Natural killer cell (primary cell): Measurements from ENCODE around the gene FURIN. TPM values are rescaled to one million over a fixed set of nuclear protein-coding genes. Genes with fewer than 3 reads are reported as not detected.

Source experiments
- ATAC-seq, 3 donors: fragments of 150-1000 bp in 2 of 3; fragments of 200-7000 bp in 1 of 3; cut with Tn5 transposase; 1 replicate in 1 of 3; 2 replicates in 2 of 3; pipeline ENCODE4 v1.10.0; 2021; ENCODE audit warnings: mild to moderate bottlenecking in 2 of 3, moderate library complexity in 2 of 3
- DNase-seq, 2 donors: peaks; one replicate each; pipeline versions ENCODE4 v3.0.0 to v3.0.0-alpha.2; 2013 to 2021; ENCODE audit warnings: mixed read lengths in 1 of 2
- H3K27ac ChIP-seq: one replicate; pipeline ENCODE4 v1.5.1; 2013; ENCODE audit warnings: mild to moderate bottlenecking, low read length
- H3K27me3 ChIP-seq: one replicate; pipeline ENCODE4 v1.6.1; 2013; ENCODE audit warnings: low read length; ENCODE audit not compliant: control insufficient read depth, insufficient read depth
- H3K36me3 ChIP-seq: one replicate; pipeline ENCODE4 v1.6.1; 2013; ENCODE audit warnings: low read length; ENCODE audit not compliant: control insufficient read depth, insufficient read depth
- H3K4me1 ChIP-seq: one replicate; pipeline ENCODE4 v1.6.1; 2013; ENCODE audit warnings: low read length; ENCODE audit not compliant: control insufficient read depth, insufficient read depth
- H3K4me3 ChIP-seq: one replicate; pipeline ENCODE4 v1.5.1; 2013; ENCODE audit warnings: low read length
- H3K9me3 ChIP-seq: one replicate; pipeline ENCODE4 v1.6.1; 2013; ENCODE audit warnings: low read length; ENCODE audit not compliant: control insufficient read depth, insufficient read depth
- H3K27ac Mint-ChIP-seq, 2 donors: one replicate each; pipeline ENCODE4 v1.8.0; 2022; ENCODE audit warnings: mild to moderate bottlenecking in 2 of 2, mixed read lengths in 2 of 2, moderate library complexity in 1 of 2
- H3K27me3 Mint-ChIP-seq, 2 donors: one replicate each; pipeline ENCODE4 v1.8.0; 2022; ENCODE audit warnings: low read depth in 2 of 2, mixed read lengths in 2 of 2
- H3K36me3 Mint-ChIP-seq: one replicate; pipeline ENCODE4 v1.8.0; 2022; ENCODE audit warnings: mixed read lengths
- H3K4me1 Mint-ChIP-seq, 2 donors: one replicate each; pipeline ENCODE4 v1.8.0; 2022; ENCODE audit warnings: mixed read lengths in 2 of 2
- H3K4me3 Mint-ChIP-seq: one replicate; pipeline ENCODE4 v1.8.0; 2022; ENCODE audit warnings: mild to moderate bottlenecking, moderate library complexity, mixed read lengths
- H3K9me3 Mint-ChIP-seq, 2 donors: one replicate each; pipeline ENCODE4 v1.8.0; 2022; ENCODE audit warnings: mixed read lengths in 2 of 2
- CTCF ChIP-seq: fragments of 200-600 bp; IDR thresholded peaks from one replicate; pipeline ENCODE4 v1.8.0; 2022; ENCODE audit warnings: antibody characterized with exemption
- WGBS: methylation state at CpG from one replicate; pipeline ENCODE4 v1.1.7; 2013; ENCODE audit warnings: missing lambda C conversion rate; ENCODE audit not compliant: insufficient coverage; 5-methylcytosine and 5-hydroxymethylcytosine counted together
- intact Hi-C: fragments of 100-400 bp; cut with micrococcal nuclease; formaldehyde crosslinking; loops from one replicate; pipeline ENCODE4 v1.14.2; 2022
- total RNA-seq, 4 donors: library from RNA; stranded (reverse); fragments of 120-200 nt in 1 of 4; gene quantifications; one replicate each; pipeline versions ENCODE4 v1.2.3 to v1.2.4, GENCODE V29; 2013 to 2022

The FURIN gene
- total RNA-seq, 3 donors from 2014 or later (not counting 1 experiment from before 2014, with no cell fraction given), result 110 to 178 (median 172) TPM

- no peak overlapping the region for H3K27ac Mint-ChIP-seq
- no peak overlapping the region for H3K4me3 Mint-ChIP-seq
- peaks cover 0 to 5% of the 10 kb centered on the region in 2 donors for H3K4me1 Mint-ChIP-seq
- Histone ChIP-seq H3K4me1 (peaks cover 14% of the 10 kb centered on the region), H3K4me3 (no peak overlapping the region), H3K36me3 (peaks cover 92% of the 10 kb centered on the region), H3K27me3 (no peaks in the 10 kb centered on the region), H3K27ac (no peak overlapping the region), H3K9me3 (no peaks in the 10 kb centered on the region)
- H3K36me3 Mint-ChIP-seq, result no peaks in the 10 kb centered on the region
- TF ChIP-seq CTCF, result no peak
- DNase-seq, result no peak
- ATAC-seq, result no peak
- intact Hi-C loops, result no loop called here
- 98% methylated on average over 7 of the region's 7 CpGs for WGBS
- H3K9me3 Mint-ChIP-seq, result no peaks in the 10 kb centered on the region
- no peaks in the 10 kb centered on the region for H3K27me3 Mint-ChIP-seq
Observed at GRCh38 chr15:90912770-90913075, 44.3 kb downstream of the FURIN start.

- ATAC-seq, result no peak
- H3K4me3 ChIP-seq, result no peak overlapping the region
- H3K4me3 Mint-ChIP-seq, result no peak overlapping the region
- no peaks in the 10 kb centered on the region for H3K9me3 Mint-ChIP-seq
- no peak overlapping the region for H3K27ac Mint-ChIP-seq
- H3K27me3 Mint-ChIP-seq, result no peaks in the 10 kb centered on the region
- peaks cover 93% of the 10 kb centered on the region for H3K36me3 ChIP-seq
- peaks cover 14% of the 10 kb centered on the region for H3K4me1 ChIP-seq
- H3K27me3 ChIP-seq, result no peaks in the 10 kb centered on the region
- H3K36me3 Mint-ChIP-seq, result no peaks in the 10 kb centered on the region
- no peaks in the 10 kb centered on the region for H3K9me3 ChIP-seq
- WGBS, result 96% methylated on average over 12 of the region's 12 CpGs
- intact Hi-C loops, result no loop called here
- TF ChIP-seq CTCF, result no peak
- peaks cover 0 to 5% of the 10 kb centered on the region in 2 donors for H3K4me1 Mint-ChIP-seq
- H3K27ac ChIP-seq, result no peak overlapping the region
- DNase-seq, result no peak
Observed at GRCh38 chr15:90913398-90913944, 45.1 kb downstream of the FURIN start.

GRCh38 chr15:90914305-90915080 lies 46.1 kb downstream of the FURIN start:
- Histone ChIP-seq H3K4me1 (peaks cover 14% of the 10 kb centered on the region), H3K4me3 (no peak overlapping the region), H3K36me3 (peaks cover 93% of the 10 kb centered on the region), H3K27me3 (no peaks in the 10 kb centered on the region), H3K9me3 (no peaks in the 10 kb centered on the region), H3K27ac (no peak overlapping the region)
- no peak for TF ChIP-seq CTCF
- no peaks in the 10 kb centered on the region for H3K36me3 Mint-ChIP-seq
- peak overlapping the region in 1 of 2 donors; percentile 38 for H3K27ac Mint-ChIP-seq
- no peaks in the 10 kb centered on the region for H3K9me3 Mint-ChIP-seq
- H3K4me3 Mint-ChIP-seq, result no peak overlapping the region
- intact Hi-C loops, result no loop called here
- peaks cover 0 to 5% of the 10 kb centered on the region in 2 donors for H3K4me1 Mint-ChIP-seq
- no peak for DNase-seq
- WGBS, result 92% methylated on average over 22 of the region's 22 CpGs
- H3K27me3 Mint-ChIP-seq, result no peaks in the 10 kb centered on the region
- ATAC-seq, result no peak
